ENCODE measurements around the gene SCD.
"Not testable (repeated sequence)": the region's sequence is repeated elsewhere in the genome, so short reads cannot be mapped to it uniquely, and the experiment has no call there.

SCD gene

DNA sequence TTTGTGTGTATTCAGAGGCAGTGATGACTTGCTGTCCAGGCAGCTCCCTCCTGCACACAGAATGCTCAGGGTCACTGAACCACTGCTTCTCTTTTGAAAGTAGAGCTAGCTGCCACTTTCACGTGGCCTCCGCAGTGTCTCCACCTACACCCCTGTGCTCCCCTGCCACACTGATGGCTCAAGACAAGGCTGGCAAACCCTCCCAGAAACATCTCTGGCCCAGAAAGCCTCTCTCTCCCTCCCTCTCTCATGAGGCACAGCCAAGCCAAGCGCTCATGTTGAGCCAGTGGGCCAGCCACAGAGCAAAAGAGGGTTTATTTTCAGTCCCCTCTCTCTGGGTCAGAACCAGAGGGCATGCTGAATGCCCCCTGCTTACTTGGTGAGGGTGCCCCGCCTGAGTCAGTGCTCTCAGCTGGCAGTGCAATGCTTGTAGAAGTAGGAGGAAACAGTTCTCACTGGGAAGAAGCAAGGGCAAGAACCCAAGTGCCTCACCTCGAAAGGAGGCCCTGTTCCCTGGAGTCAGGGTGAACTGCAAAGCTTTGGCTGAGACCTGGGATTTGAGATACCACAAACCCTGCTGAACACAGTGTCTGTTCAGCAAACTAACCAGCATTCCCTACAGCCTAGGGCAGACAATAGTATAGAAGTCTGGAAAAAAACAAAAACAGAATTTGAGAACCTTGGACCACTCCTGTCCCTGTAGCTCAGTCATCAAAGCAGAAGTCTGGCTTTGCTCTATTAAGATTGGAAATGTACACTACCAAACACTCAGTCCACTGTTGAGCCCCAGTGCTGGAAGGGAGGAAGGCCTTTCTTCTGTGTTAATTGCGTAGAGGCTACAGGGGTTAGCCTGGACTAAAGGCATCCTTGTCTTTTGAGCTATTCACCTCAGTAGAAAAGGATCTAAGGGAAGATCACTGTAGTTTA lies 15.8 kb downstream of the SCD start:
- DNase-seq: no peak

DNA sequence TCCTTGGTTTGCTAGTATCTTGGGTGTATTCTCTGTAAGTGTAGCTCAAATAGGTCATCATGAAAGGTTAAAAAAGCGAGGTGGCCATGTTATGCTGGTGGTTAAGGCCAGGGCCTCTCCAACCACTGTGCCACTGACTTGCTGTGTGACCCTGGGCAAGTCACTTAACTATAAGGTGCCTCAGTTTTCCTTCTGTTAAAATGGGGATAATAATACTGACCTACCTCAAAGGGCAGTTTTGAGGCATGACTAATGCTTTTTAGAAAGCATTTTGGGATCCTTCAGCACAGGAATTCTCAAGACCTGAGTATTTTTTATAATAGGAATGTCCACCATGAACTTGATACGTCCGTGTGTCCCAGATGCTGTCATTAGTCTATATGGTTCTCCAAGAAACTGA lies 17.1 kb downstream of the SCD start:
- no peak for DNase-seq

DNA sequence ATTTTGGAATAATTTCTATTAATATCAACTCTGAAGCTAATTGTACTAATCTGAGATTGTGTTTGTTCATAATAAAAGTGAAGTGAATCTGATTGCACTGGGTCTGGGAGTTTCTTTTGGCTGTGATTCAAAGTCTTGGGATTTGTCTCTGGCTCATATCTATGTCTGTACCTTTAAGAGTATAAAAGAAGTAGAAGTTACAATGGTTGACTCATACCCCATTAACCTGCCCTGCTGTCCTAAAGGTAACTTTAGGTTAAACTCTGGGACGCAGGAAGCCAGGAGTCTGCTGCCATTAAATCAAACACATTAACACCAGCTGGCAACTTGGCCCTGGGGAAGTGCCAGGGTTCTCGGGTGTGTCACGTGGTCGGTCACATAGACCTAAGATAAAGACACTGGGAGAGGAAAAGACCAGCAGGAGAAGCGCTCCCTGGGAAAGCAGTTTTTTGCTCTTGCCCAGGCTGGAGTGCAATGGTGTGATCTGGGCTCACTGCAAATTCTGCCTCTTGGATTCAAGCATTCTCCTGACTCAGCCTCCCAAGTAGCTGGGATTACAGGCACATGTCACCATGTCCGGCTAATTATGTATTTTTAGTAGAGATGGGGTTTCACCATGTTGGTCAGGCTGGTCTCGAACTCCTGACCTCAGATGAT lies 17.8 kb downstream of the SCD start:
- peak; percentile 77 for DNase-seq

DNA sequence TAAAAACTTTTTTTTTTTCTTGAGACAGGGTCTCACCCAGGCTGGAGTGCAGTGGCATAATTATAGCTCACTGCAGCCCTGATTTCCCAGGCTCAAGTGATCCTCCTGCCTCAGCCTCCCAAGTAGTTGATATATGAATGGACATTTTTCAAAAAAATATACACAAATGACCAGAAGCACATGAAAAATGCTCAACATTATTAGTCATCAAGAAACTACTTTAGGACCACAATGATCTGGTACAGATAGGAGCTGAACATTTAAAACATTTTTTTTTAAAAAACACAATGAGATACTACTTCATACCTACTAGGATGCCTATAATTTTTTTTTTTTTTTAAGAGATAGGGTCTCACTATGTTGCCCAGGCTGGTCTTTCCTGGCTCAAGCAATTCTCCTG lies 21.7 kb downstream of the SCD start:
- DNase-seq: no peak

DNA sequence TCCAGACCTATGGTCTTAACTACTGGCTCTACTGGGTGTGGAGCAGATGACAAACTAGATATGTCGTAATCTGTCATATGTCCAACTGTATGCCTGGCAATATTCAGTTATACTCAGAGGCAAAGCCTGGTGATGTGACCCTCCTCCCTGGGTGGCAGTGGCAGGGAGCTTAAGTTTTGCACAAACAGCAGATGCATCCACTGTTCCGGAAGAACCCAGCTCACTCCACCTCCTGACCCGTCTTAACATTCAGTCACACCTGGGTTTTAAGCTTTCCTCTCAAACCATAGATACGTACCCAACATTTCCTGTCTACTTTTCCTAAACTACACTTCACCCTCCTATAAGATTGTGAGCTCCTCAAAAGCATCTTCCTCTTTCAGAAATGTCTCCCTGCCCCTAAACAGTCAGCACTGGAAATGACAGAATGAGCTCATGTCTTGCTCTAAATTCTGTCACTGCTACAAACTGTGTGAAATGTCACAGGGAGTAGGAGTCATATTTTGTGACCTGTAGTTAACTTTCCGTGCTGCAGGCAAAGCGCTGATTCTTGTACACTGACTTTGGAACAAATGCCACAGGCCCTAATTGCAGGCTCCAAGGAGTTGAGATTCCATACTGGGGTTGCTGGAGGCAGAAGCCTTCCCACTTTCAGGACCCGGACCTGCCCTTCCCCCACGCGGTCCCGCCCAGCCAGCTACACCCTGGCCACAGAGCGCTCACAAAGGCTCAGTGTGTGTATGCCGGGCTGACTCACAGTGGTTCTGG lies 23.9 kb downstream of the SCD start:
- peak; percentile 96 for DNase-seq

DNA sequence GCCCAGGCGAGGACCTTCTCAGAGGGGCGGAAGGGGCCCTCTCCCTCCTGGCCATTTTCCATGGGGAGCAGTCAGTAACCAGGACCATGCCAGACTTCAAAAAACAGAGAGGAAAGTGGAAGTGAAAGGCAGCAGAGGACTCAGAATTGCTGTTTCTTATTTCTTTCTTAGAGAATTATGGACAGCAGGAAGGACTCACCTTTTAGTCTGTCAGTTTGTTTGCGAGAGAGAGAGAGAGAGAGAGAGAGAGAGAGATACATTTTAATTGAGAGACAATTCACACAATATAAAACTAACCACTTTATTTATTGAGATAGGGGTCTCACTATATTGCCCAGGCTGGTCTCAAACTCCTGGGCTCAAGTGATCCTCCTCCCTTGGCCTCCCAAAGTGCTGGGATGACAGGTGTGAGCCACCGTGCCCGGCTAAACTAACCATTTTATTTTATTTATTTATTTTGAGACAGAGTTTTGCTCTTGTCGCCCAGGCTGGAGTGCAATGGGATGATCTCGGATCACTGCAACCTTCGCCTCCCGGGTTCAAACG lies 24.5 kb downstream of the SCD start:
- no peak for DNase-seq

DNA sequence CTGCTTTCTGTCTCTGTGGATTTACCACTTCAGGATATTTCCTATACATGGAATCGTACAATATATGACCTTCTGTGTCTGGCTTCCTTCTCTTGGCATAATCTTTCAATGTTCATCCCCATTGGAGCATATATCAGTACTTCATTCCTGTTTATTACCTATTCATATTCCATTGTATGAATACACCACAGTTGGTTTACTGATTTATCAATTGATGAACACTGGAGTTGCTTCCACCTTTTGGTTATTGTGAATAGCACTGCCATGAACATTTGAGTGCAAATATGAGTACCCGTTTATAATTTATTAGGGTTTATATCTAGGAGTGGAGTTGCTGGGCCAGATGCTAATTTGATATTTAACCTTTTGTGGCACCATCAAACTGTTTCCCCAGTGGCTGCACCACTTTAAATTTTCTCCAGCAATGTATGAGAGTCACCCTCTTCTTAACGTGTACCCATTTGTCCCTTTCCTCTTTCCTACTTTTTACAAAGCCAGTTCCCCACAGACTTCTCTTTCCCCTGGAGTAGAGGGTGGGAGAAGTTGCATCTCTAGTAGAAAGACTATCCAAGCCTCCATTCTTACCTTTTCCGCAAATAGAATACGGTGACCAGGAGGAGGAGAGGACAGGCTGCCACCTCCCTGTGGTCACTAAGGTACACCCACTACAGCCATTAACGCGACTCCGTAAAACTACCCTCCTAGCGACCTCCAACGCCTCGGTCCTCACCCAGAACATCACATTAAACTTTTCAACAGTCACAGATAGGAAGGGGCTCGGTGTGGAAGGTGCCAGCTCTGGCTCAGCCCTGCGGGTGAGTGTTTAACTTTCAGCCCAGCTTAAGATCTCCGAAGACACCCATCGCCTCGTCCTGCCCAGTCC lies 25.6 kb downstream of the SCD start:
- DNase-seq: peak; percentile 11

DNA sequence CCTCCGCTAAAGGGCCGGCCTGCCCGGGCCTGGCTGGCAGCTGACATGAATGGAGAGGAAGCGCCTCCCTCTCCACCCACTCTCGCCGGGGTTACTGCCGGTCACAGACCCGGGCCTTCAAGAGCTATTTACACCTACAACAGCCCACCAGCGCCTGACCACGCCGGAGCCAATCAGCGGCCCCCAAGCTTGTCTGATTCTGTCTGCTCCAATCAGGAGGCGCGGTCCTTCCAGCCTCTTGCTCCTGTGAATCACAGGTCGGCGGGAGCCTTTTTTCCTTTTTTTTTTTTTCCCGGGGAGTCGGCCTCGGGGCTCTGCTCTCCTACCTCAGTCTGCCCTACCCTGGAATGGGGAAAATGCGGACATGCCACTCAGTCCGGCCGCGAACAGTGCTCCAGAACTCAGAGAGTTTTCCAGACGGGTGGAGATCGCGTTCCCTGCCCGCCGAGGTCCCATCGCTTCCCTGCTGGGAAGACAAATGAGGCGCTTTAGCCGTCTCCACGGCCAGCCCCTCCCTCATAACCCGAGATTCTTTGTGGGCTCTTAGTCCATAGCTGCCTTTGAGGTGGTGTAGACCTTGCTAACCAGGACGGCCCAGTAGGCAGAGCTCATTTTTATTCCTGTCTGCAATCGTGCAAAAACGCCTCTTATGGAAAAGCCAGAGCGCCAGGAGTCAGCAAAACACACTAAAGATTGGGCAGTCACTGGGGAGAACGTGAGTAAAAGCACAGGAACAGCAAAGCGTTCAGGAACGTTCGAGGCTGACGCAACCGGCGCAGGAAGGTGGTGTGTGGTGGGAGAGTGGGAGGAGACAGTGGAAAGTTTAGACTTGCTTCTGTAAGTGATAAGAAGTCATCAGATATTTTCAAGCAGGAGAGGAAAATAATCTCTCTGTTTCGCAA lies 26.5 kb downstream of the SCD start:
- peak; percentile 100 for DNase-seq

DNA sequence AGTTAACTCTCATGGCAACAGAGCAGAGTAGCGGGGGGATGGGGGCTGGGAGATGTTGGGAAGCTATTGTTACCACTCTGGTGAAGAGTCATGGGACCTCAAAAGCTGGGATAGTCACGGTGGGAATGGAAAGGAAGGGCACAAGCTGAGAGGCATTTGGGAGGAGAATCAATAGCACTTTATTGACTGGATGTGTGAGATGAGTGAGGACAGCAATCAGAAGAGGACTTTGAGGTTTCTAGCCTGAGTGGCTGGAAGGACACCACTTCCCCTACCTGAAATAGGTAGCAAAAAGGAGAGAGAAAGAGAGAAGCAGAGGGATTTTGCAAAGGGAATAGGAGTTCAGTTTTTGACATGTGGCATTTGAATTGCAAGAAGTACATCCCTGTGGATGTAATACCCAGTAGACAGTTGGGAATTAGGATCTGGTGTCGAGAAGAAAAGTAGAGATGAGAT lies 27.2 kb downstream of the SCD start:
- no peak for DNase-seq

DNA sequence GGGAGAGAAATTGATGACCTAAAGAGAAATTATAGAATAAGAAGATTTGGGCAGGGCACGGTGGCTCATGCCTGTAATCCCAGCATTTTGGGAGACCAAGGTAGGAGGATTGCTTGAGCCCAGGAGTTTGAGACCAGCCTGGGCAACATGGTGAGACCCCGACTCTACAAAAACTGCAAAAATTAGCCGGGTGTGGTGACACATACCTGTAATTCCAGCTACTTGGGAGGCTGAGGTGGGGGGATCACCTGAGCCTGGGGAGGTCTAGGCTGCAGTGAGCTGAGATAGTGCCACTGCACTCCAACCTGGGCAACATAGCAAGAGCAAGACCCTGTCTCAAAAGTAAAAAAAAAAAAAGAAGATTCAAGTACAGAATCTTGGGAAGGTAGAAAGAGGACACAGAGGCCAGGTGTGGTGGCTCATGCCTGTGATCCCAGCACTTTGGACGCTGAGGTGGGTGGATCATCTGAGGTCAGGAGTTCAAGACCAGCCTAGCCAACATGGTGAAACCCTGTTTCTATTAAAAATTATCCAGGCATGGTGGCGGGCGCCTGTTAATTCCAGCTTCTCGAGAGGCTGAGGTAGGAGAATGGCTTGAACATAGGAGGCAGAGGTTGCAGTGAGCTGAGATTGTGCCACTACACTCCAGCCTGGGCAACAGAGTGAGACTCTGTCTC lies 27.8 kb downstream of the SCD start:
- not testable (repeated sequence) for DNase-seq

DNA sequence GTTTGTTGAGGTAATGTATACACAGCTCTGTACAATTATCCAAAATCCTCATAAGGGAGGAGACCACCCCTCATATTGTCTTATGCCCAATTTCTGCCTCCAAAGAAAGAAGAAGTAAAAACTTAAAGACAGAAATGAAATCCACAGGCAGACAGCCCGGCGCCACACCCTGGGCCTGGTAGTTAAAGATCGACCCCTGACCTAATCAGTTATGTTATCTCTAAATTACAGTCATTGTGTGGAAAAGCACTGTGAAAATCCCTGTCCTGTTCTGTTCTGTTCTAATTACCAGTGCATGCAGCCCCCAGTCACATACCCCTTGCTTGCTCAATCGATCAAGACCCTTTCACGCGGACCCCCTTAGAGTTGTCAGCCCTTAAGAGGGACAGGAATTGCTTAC lies 29.6 kb downstream of the SCD start:
- DNase-seq: not testable (repeated sequence)

DNA sequence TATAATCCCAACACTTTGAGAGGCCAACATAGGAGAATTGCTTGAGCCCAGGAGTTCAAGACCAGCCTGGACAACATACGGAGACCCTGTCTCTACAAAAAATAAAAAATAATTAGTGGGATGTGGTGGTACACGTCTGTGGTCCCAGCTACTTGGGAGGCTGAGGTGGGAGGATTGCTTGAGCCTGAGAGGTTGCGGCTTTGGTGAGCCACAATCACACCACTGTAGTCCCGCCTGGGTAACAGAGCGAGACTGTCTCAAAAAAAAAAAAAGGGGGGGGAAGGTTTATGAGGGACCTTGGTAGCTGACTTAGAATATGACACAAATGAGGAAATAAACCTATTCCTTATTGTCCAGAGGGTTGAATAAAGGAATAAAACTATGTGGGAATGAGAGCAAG lies 30.8 kb downstream of the SCD start:
- DNase-seq: no peak

DNA sequence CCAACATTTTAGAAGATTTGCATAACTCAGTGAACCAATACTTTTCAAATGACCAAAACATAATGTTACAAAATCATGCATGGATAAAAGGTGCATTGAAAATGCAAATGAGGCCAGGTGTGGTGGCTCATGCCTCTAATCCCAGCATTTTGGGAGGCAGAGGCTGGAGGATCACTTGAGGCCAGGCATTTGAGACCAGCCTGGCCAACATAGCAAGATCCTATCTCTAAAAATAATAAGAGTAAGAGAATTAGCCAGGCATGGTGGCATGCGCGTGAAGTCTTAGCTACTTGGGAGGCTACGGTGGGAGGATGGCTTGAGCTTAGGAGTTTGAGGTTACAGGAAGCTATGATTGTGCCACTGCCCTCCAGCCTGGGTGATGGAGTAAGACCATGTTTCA lies 33.4 kb downstream of the SCD start:
- peak; percentile 26 for DNase-seq

DNA sequence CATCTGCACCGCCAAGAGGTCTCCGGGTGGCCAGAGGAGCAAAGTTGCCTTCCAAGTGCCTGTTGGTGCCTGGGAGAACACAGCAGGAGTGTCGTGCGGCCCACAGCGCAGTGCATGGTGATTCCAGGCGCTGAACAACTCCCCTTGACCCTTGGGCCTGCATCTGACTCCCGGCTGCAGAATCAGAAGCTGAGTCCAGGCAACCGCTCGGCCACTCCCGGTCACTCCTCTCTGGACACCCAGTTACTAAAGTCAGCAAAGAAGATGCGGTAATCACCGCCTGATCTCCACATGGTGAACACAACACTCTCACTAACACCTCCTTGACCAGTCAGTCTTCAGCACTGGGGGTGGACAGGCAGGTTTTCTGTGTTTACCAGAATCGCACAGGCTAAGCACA lies 35.5 kb downstream of the SCD start:
- no peak for DNase-seq

DNA sequence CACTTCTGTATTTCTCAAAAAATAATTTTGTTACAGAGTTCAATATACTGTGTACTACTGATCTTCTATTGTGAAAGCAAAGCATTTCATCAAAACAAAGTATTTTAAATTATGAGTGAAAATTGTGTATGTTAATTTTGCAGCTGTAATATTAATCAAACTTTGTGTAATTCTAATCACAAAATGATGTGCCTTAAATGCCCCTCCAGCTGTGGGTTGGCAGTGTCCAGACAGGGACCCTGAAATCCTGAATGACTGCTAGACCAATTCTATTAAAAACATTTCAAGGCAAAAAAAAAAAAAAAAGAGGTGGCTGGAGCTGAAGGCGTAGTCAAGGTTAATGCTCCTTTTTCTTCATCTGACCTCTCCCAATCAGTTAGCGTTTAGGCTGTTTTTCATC lies 36.2 kb downstream of the SCD start:
- DNase-seq: no peak

DNA sequence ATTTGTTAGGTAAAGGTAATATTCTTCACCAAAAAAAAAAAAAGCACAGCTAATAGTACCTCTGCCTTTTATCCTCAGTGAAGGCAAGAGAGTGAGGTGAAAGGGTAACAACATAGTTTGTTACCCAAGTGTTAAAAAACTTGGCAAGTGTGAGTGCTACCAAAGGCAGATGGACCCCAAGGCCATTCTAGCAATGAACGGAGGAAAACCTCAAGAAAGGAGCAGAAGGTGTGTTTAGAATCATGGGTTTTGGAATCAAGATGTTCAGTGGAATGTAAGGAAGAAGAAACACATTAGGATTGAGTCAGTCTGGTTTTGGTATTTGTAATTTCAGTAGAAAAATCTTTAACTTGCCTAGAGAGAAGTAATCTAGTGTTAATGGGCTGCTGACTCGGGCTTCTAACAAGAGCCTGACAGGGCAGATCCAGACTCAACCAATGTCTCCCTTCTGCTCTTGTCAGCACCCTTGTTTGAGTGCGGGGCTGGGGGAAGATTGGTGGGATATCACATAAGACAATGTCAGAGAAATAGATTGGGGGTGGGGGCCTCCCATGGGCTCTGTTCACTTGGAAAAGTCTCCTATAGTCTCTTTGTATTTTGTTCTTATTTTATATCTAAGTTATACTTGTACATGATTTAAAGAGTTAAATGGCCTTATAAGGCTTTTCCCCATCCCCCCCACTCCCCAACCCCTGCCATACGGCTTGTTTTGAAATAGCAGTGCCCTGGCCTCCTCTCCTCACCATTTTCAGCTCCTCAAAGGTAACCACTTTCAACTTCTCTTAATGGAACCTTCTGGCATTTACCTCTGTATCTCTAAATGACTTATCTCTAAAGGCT lies 44.4 kb downstream of the SCD start:
- DNase-seq: no peak

DNA sequence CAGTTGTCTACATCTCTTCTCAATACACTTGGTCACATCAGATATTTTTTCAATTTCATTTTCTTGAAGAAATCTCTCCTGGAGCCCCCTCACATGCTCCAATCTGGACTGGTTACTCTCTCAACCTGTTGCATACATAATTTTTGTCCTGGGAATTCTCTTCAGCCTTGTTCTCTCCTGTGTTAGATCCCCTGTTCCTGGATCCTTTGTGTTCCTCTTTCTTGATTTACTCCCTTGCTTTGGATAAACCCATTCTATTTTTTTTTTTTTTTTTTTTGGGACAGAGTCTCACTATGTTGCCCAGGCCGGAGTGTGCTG lies 45.6 kb downstream of the SCD start:
- DNase-seq: no peak

DNA sequence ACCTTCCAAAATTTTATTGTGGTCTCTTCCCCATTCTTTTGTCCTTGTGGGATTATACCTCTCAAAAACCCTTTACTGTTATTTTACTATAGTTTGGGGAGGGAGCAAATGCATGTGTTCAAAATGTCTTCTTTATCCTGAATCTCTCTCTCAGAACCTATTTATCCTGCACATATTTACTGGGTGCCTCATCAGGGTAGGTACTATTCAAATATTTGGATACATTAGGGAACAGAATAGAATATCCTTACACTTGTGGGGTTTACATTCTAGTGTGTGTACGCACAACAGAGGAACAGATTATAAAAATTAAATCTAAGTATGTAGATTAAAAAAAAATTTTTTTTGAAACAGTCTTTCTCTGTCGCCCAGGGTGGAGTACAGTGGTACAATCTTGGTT lies 48.6 kb downstream of the SCD start:
- no peak for DNase-seq

DNA sequence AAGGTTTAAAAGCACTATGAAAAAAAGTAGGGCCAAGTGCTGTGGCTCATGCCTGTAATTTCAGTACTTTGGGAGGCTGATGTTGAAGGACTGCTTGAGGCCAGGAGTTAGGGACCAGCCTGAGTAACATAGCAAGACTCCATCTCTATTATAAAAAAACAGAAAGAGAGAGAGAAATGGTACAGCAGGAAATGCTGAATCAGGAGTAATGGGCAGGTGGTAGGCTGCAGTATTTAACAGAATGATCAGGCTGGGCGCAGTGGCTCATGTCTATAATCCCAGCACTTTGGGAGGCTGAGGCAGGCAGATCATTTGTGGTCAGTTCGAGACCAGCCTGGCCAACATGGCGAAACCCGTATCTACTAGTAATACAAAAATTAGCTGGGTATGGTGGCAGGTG lies 49.6 kb downstream of the SCD start:
- DNase-seq: no peak
